GM19193 (cell line): ENCODE results near the gene PTCD1.

Source experiments
- POLR2A ChIP-seq: IDR thresholded peaks from 4 replicates; pipeline ENCODE4 v1.6.1; 2011; ENCODE audit not compliant: insufficient read depth, insufficient read length; ENCODE audit errors: extremely low read depth

The PTCD1 gene

GRCh38 chr7:99371376-99371920, 67.2 kb downstream of the PTCD1 start:
- no peak for TF ChIP-seq POLR2A

- no peak for TF ChIP-seq POLR2A
Measured at GRCh38 chr7:99369767-99370391, 68.7 kb downstream of the PTCD1 start.

DNA sequence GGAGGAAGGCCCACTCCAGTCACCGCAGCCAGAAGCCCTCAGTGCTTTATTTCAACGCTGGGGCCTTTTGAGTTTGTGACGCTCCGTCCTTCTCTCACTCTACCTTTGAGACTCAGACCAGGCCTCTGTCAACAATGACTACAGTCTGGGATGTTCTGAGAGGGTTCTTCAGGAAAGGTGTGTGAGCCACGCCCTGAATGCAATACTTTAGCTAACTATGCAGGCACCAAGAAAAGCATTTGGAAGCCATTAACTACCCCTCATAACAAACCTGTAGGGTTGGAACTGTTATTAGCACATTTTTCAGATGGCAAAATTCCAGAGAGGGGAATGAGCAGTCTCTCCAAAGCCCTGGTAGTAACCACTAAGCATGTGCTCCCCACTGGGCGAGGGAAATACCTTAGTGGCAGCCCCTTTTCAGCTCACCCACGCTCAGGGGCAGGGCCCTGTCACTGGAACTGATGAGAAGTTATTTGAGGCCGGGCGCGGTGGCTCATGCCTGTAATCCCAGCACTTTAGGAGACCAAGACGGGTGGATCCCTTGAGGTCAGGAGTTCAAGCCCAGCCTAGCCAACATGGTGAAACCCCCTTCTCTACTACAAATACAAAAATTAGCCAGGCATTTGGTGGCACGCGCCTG, 69.7 kb downstream of the PTCD1 start:
- no peak for TF ChIP-seq POLR2A
